VCaP (cell line): ENCODE data around the gene NELL1.

Experiments used
- H3K27ac ChIP-seq: fragments of 450-650 bp; 2 replicates; pipeline ENCODE4 v1.5.1; 2017
- CTCF ChIP-seq: fragments of 450-650 bp; conservative IDR thresholded peaks from 2 replicates; pipeline ENCODE4 v1.5.1; 2017; ENCODE audit warnings: mild to moderate bottlenecking, moderate library complexity

Gene NELL1

GRCh38 chr11:21552911-21553310 lies 883.5 kb downstream of the NELL1 start:
- no peak for TF ChIP-seq CTCF
- peak overlapping the region; percentile 85 for H3K27ac ChIP-seq

GRCh38 chr11:21553795-21554194 lies 884.4 kb downstream of the NELL1 start:
- TF ChIP-seq CTCF, result no peak
- peak overlapping the region; percentile 85 for H3K27ac ChIP-seq

GRCh38 chr11:21554284-21554683 lies 884.9 kb downstream of the NELL1 start:
- no peak for TF ChIP-seq CTCF
- peak overlapping the region; percentile 85 for H3K27ac ChIP-seq

GRCh38 chr11:21556926-21557325 lies 887.5 kb downstream of the NELL1 start:
- TF ChIP-seq CTCF, result no peak
- H3K27ac ChIP-seq, result no peak overlapping the region

GRCh38 chr11:21560466-21560975 lies 891.1 kb downstream of the NELL1 start:
- no peak overlapping the region for H3K27ac ChIP-seq
- TF ChIP-seq CTCF, result no peak

GRCh38 chr11:21561581-21561980 lies 892.2 kb downstream of the NELL1 start:
- TF ChIP-seq CTCF, result no peak
- H3K27ac ChIP-seq, result no peak overlapping the region

GRCh38 chr11:21564095-21564494 lies 894.7 kb downstream of the NELL1 start:
- no peak for TF ChIP-seq CTCF
- H3K27ac ChIP-seq, result no peak overlapping the region
